Lung (tissue), 12 donors: Measurements from ENCODE around the gene TFR2. TPM values are rescaled to one million over a fixed set of nuclear protein-coding genes. Genes with fewer than 3 reads are reported as not detected.

ENCODE experiments used
- ATAC-seq: fragments of 200-7000 bp; cut with Tn5 transposase; one replicate; pipeline ENCODE4 v1.9.1; 2020; ENCODE audit warnings: moderate number of reproducible peaks; ENCODE audit not compliant: insufficient read depth, low FRiP score
- DNase-seq, 3 donors: peaks; one replicate each; pipeline ENCODE4 v3.0.0-alpha.2; 2013 to 2017
- H3K27ac ChIP-seq, 2 donors: one replicate each; pipeline ENCODE4 v1.5.1; 2013; ENCODE audit warnings: mild to moderate bottlenecking in 2 of 2, moderate library complexity in 2 of 2, control low read depth in 1 of 2, inconsistent platforms in 1 of 2, low read depth in 1 of 2, low read length in 1 of 2
- H3K27me3 ChIP-seq, 3 donors: one replicate each; pipeline ENCODE4 v1.5.1; 2013; ENCODE audit warnings: low read length in 2 of 3; ENCODE audit not compliant: control insufficient read depth in 3 of 3, insufficient read depth in 3 of 3
- H3K36me3 ChIP-seq, 4 donors: one replicate each; pipeline ENCODE4 v1.5.1; 2013; ENCODE audit warnings: low read length in 4 of 4, mild to moderate bottlenecking in 1 of 4, moderate library complexity in 1 of 4; ENCODE audit not compliant: control insufficient read depth in 4 of 4, insufficient read depth in 4 of 4
- H3K4me1 ChIP-seq, 5 donors: one replicate each; pipeline ENCODE4 v1.5.1; 2013; ENCODE audit warnings: low read length in 5 of 5, mild to moderate bottlenecking in 2 of 5, moderate library complexity in 1 of 5; ENCODE audit not compliant: control insufficient read depth in 5 of 5, insufficient read depth in 5 of 5
- H3K4me3 ChIP-seq: one replicate; pipeline ENCODE4 v1.5.1; 2013; ENCODE audit warnings: mild to moderate bottlenecking, control low read depth, moderate library complexity
- H3K9ac ChIP-seq, 2 donors: one replicate each; pipeline ENCODE4 v1.5.1; 2013; ENCODE audit warnings: low read length in 2 of 2, control low read depth in 1 of 2; ENCODE audit not compliant: insufficient read depth in 1 of 2
- H3K9me3 ChIP-seq, 4 donors: one replicate each; pipeline ENCODE4 v1.5.1; 2013; ENCODE audit warnings: low read length in 3 of 4, mild to moderate bottlenecking in 1 of 4, moderate library complexity in 1 of 4; ENCODE audit not compliant: control insufficient read depth in 4 of 4, insufficient read depth in 3 of 4
- CTCF ChIP-seq: IDR thresholded peaks from 2 replicates; pipeline ENCODE4 v1.5.1; 2012; ENCODE audit warnings: mild to moderate bottlenecking; ENCODE audit errors: control extremely low read depth, extremely low read depth
- WGBS, 2 donors: extraction: QIAGEN DNeasy Blood & Tissue Kit; methylation state at CpG; one replicate each; pipeline ENCODE4 v1.1.7; 2013; 5-methylcytosine and 5-hydroxymethylcytosine counted together
- polyA plus RNA-seq, 2 donors: library from polyadenylated mRNA; stranded (reverse); fragments of 200-250 nt; gene quantifications; one replicate each; pipeline ENCODE4 v1.2.1, GENCODE V29; 2013
- total RNA-seq, 2 donors: library from RNA; depleted of rRNA in 1 of 2; stranded (reverse); fragments of >200 nt in 1 of 2; gene quantifications; one replicate each; pipeline ENCODE4 v1.2.1, GENCODE V29; 2014 to 2021
- donor health status: control.
- donor health status: control.
- donor health status: Bipolar disorder and iron deficiency.
- donor health status: healthy.
- donor health status: DM: yes; HTN: yes; CAD: no.

The TFR2 gene
- total and polyA plus RNA-seq, 4 donors, result 0.33 to 2.1 (median 1.3) TPM

- H3K4me1 ChIP-seq, result peaks cover 0 to 8% (median 2%) of the 10 kb centered on the region in 5 donors
- WGBS, 2 donors, result 0% methylated on average over 38 to 46 of the region's 46 CpGs
- DNase-seq (no peak), ATAC-seq (no peak)
- H3K36me3 ChIP-seq, result peaks cover 0 to 34% (median 18%) of the 10 kb centered on the region in 4 donors
- no peak for TF ChIP-seq CTCF
- no peaks in the 10 kb centered on the region for H3K9me3 ChIP-seq
- H3K27me3 ChIP-seq, result peaks cover 0 to under 1% (median 0%) of the 10 kb centered on the region in 3 donors
- peak overlapping the region; percentile 65 for H3K4me3 ChIP-seq
- peak overlapping the region; percentile 86 to 94 for H3K27ac ChIP-seq
- H3K9ac ChIP-seq, result no peak overlapping the region
Measured at GRCh38 chr7:100675105-100675451, 33.7 kb upstream of the TFR2 start.

- Histone ChIP-seq H3K27me3 (peaks cover 0 to 2% (median 0%) of the 10 kb centered on the region in 3 donors), H3K36me3 (peaks cover 0 to 30% (median 18%) of the 10 kb centered on the region in 4 donors), H3K27ac (peak overlapping the region; percentile 86 to 94), H3K9me3 (no peaks in the 10 kb centered on the region), H3K9ac (peak overlapping the region in 1 of 2 donors; percentile 37), H3K4me3 (peak overlapping the region; percentile 65), H3K4me1 (peaks cover 0 to 8% (median 2%) of the 10 kb centered on the region in 5 donors)
- no peak for TF ChIP-seq CTCF
- DNase-seq (peak in 1 of 3 donors; percentile 23), ATAC-seq (no peak)
- 1% methylated on average over 43 of the region's 43 CpGs for WGBS, 2 donors
Measured at GRCh38 chr7:100674411-100675104, 33.2 kb upstream of the TFR2 start.

DNA sequence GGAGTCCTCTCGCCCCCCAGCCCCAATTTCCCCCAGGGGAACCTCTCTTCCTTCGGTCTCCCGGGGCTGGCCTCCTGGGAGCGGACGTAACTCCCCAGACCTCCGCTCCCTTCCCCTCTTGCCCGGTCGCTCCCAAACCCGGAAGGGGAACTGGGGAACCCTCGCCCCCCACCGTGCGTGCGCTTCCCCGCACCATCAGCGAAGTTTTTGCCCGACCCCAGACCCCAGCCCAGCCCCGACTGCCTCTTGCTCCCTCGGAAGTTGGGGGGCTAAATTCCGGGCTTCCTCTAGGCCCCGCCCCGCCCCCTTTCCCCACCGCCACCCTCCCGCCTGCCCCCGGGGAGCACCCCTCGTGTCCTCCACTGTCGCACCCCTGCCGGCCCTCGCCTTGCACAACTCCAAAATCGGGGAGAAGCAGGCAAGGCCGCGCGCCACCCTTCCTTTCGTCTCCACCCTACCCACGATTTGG is 32.6 kb upstream of the TFR2 start:
- Histone ChIP-seq H3K36me3 (peaks cover 0 to 25% (median 18%) of the 10 kb centered on the region in 4 donors), H3K4me3 (peak overlapping the region; percentile 65), H3K27ac (peak overlapping the region; percentile 86 to 94), H3K9ac (peak overlapping the region; percentile 37 to 55), H3K27me3 (peaks cover 0 to 2% (median 0%) of the 10 kb centered on the region in 3 donors), H3K4me1 (peaks cover 0 to 8% (median 2%) of the 10 kb centered on the region in 5 donors), H3K9me3 (no peaks in the 10 kb centered on the region)
- peak in 2 of 3 donors; percentile 47 to 57 for DNase-seq
- TF ChIP-seq CTCF, result no peak
- no peak for ATAC-seq
- 1% methylated on average over 27 to 34 of the region's 34 CpGs for WGBS, 2 donors
